ENCODE data around the gene ENAH.

The ENAH gene

DNA sequence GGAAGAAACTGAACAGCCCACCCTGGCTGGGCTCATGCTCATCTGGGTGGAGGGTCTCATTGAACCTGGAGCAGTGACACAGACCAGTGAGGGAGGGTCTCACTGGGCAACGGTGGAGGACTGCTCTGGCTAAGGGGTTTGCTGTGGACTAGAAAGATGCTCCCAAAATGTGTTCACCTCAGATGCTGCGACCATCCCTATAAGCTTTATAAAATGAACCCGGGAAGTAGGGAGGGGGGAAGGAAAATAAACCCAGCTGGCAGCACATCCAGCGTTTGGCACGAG, 190.6 kb downstream of the ENAH start:
- Histone ChIP-seq H2AFZ (ENCODE audit: low read depth) (no peak overlapping the region), H3K4me2 (no peak overlapping the region), H3K4me3 (IDR thresholded peaks at IDR 0.05; ENCODE audit: insufficient read depth, low read depth, low read length) (no peak overlapping the region), H3K27ac (no peak overlapping the region), H4K20me1 (ENCODE audit: insufficient read depth) (no peaks in the 10 kb centered on the region), H3K9ac (no peak overlapping the region), H3K36me3 (ENCODE audit: insufficient read depth) (no peaks in the 10 kb centered on the region), H3K27me3 (ENCODE audit: insufficient read depth, low read depth) (no peaks in the 10 kb centered on the region), H3K4me1 (ENCODE audit: low read depth, poor library complexity, severe bottlenecking) (peaks cover 6% of the 10 kb centered on the region), H3K79me2 (ENCODE audit: insufficient read depth, low read depth) (no peaks in the 10 kb centered on the region)
- TF ChIP-seq, protein P1, sequence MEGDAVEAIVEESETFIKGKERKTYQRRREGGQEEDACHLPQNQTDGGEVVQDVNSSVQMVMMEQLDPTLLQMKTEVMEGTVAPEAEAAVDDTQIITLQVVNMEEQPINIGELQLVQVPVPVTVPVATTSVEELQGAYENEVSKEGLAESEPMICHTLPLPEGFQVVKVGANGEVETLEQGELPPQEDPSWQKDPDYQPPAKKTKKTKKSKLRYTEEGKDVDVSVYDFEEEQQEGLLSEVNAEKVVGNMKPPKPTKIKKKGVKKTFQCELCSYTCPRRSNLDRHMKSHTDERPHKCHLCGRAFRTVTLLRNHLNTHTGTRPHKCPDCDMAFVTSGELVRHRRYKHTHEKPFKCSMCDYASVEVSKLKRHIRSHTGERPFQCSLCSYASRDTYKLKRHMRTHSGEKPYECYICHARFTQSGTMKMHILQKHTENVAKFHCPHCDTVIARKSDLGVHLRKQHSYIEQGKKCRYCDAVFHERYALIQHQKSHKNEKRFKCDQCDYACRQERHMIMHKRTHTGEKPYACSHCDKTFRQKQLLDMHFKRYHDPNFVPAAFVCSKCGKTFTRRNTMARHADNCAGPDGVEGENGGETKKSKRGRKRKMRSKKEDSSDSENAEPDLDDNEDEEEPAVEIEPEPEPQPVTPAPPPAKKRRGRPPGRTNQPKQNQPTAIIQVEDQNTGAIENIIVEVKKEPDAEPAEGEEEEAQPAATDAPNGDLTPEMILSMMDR (conservative IDR thresholded peaks at IDR 0.05; ENCODE audit: low read depth, low read length): no peak

DNA sequence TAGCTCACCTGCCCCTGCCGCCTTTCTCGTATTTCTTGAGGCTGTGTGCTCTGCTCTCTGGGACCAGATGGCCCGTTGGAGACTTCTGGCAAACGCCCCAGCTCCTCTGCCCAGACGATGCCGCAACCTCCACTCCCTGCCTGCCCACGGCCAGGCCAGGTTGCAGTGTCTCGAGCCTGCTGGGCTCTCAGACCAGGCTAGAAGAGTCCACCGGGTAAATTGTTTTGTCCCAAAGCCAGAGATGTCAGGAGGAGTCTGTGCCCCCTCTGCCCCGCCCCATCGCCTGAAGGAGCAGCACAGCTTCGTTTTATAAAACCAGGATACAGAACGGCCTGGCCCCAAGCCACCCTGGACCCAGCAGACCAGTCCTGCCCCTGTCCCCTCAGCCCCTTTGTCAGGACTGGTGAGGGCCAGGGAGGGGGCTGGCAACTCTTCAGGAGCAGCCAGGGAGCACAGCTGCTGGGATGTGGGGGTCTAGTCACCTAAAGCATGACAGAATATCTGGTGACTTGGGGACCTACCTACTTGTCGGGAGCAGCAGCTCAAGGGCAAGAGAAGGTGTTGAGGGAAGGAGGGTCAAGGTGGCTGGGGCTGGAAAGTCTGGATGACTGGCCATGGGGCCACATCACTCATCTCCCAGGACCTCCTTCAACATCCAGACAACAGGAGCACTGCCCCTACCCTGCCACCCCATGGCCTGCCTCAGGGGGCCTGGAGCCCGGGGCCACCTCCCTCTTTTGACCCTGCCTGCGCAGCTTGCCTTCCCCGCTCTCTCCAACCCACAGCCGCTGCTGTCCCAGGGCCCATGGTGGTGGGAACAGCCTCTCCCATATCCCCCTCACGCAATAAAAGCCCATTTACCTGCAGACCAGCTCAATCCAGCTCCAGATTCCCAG, 191.1 kb downstream of the ENAH start:
- TF ChIP-seq, protein P1 (conservative IDR thresholded peaks at IDR 0.05; ENCODE audit: low read depth, low read length): no peak
- no peaks in the 10 kb centered on the region for H4K20me1 ChIP-seq (ENCODE audit: insufficient read depth)
- no peak overlapping the region for H3K4me2 ChIP-seq
- no peak overlapping the region for H3K9ac ChIP-seq
- H2AFZ ChIP-seq (ENCODE audit: low read depth): no peak overlapping the region
- H3K79me2 ChIP-seq (ENCODE audit: insufficient read depth, low read depth): no peaks in the 10 kb centered on the region
- H3K4me3 ChIP-seq (IDR thresholded peaks at IDR 0.05; ENCODE audit: insufficient read depth, low read depth, low read length): no peak overlapping the region
- H3K27me3 ChIP-seq (ENCODE audit: insufficient read depth, low read depth): no peaks in the 10 kb centered on the region
- no peaks in the 10 kb centered on the region for H3K36me3 ChIP-seq (ENCODE audit: insufficient read depth)
- H3K27ac ChIP-seq: no peak overlapping the region
- peaks cover 4% of the 10 kb centered on the region for H3K4me1 ChIP-seq (ENCODE audit: low read depth, poor library complexity, severe bottlenecking)

DNA sequence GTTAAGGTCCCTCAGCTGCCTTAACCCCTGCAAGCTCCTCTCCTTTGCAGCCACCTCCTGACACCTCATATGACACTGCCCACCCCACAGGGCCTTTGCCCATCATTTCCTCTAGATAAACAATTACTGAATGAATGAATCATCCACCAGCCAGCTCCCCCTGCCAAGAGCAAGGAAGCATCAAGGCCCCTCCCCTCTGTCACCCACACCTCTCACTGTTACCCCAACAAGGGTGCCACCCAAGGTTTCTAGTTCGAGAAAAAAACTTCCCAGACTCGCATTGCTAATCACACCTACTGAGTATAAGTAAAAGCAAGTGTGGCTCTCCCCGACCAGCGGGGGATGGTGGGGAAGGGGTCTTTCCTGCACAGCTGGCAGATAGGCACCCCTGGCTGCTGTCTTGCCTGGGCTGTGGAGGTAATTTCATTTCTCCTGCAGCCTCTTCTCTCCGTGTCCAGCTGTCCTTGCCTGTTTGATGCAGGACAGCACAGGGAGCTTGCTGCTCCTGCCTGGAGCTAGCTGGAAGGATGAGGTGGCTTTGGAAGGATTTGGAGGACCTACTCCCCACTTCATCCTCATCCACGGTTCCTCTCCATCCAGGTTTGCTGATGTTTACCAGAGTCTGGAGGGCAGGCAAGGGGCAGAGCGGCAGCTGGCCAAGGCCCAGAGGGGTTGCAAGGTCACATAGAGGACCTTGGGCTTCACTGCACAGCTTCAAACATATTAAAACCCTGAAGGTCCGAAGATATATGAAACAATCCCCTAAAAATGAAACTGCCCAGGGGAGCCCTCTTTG, 192.0 kb downstream of the ENAH start:
- TF ChIP-seq, protein P1 (conservative IDR thresholded peaks at IDR 0.05; ENCODE audit: low read depth, low read length): no peak
- no peak overlapping the region for H3K4me2 ChIP-seq
- H3K9ac ChIP-seq: no peak overlapping the region

DNA sequence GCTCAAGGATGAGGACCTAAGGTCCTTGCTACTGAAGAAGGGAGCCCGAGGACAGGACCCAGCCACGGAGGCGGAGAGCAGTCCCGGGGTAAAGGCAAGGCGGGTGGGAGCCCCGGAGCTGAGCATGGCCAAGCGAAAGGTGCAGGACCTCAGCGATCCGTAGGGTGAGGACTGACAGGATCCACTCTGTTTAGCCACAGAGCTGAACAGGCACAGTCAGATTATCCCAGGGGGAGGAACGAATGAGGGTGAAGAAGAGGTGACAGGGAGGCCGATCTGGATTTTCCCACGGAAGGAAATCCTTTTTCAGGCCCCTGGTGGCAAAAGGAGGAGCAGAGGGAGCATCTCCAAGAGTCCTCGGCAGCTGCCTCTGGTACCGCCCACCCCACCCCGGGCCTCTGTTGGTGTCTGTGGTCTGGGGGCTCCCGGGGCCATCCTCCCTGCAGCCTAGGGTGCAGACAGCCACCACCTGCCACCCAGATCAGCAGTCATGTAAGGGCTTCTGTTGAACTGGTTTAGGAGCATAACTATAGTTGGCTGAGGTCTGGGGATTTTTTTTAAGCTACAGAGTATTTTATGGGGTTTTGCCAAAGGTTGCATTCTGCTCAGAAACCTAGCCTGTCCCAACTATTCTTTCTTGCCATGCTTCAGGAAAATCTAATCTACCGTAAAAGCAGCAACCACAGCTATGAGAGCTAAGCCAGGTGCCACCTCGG, 192.7 kb downstream of the ENAH start:
- no peak overlapping the region for H2AFZ ChIP-seq (ENCODE audit: low read depth)
- H3K27ac ChIP-seq: no peak overlapping the region
- H3K4me1 ChIP-seq (ENCODE audit: low read depth, poor library complexity, severe bottlenecking): no peaks in the 10 kb centered on the region
- no peaks in the 10 kb centered on the region for H3K27me3 ChIP-seq (ENCODE audit: insufficient read depth, low read depth)
- no peak overlapping the region for H3K9ac ChIP-seq
- TF ChIP-seq, protein P1 (conservative IDR thresholded peaks at IDR 0.05; ENCODE audit: low read depth, low read length): no peak
- H3K79me2 ChIP-seq (ENCODE audit: insufficient read depth, low read depth): no peaks in the 10 kb centered on the region
- H4K20me1 ChIP-seq (ENCODE audit: insufficient read depth): no peaks in the 10 kb centered on the region
- H3K4me3 ChIP-seq (IDR thresholded peaks at IDR 0.05; ENCODE audit: insufficient read depth, low read depth, low read length): no peak overlapping the region
- H3K4me2 ChIP-seq: no peak overlapping the region
- no peaks in the 10 kb centered on the region for H3K36me3 ChIP-seq (ENCODE audit: insufficient read depth)

More for the DNA sequence above, 192.0 kb downstream of the ENAH start:
- no peak overlapping the region for H3K4me3 ChIP-seq (IDR thresholded peaks at IDR 0.05; ENCODE audit: insufficient read depth, low read depth, low read length)
- H2AFZ ChIP-seq (ENCODE audit: low read depth): no peak overlapping the region
- H3K36me3 ChIP-seq (ENCODE audit: insufficient read depth): no peaks in the 10 kb centered on the region
- H3K79me2 ChIP-seq (ENCODE audit: insufficient read depth, low read depth): no peaks in the 10 kb centered on the region
- H3K27me3 ChIP-seq (ENCODE audit: insufficient read depth, low read depth): no peaks in the 10 kb centered on the region
- H3K4me1 ChIP-seq (ENCODE audit: low read depth, poor library complexity, severe bottlenecking): no peaks in the 10 kb centered on the region
- no peak overlapping the region for H3K27ac ChIP-seq
- no peaks in the 10 kb centered on the region for H4K20me1 ChIP-seq (ENCODE audit: insufficient read depth)

All from KMS-11 (cell line).